HG03521 (cell line): ENCODE measurements around the gene TSHZ2.

Experiments
- ATAC-seq: cut with Tn5 transposase; IDR thresholded peaks from one replicate; pipeline ENCODE4 v1.9.1; 2021; ENCODE audit warnings: mild to moderate bottlenecking, moderate library complexity; ENCODE audit not compliant: unreplicated experiment

The TSHZ2 gene

DNA sequence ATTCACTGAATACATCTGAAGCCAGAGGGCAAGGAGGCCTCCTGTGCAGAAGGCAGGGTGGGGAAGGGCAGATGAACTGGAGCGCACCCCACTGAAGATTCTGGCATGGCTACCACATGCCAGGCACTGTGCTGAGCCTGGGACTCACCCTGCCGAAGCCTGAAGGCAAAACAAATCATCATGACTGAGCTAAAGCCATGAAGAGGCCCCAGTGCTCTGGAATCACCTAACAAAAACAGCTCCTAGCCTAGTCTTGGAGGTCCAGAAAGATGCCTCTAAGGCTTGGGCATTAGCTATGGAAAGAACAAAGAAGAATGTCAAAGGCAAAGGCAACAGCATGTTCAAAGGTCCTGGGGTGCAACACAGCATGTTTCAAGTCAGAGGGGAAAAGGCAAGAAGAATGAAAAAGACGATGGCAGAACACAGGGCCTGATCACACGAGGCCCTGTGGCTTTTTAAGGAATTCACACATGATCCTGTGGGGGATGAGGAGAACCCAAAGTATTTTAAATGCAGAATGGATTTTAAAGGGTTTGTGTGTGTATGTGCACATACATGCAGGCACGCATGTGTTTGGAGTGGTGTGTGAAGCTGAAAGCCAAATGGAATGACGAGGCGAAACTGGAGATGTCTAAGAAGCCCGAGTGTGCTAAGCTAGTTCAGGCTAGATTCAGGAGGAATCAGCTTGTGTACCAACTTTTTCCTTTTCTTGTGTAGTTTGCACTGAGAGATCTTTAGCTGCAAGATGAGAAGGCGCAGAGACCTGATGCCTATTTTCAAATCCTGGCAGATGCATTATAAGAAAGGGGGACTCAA lies 360.1 kb downstream of the TSHZ2 start:
- ATAC-seq, result no peak

- no peak for ATAC-seq
Measured at GRCh38 chr20:53334861-53335260, 362.7 kb downstream of the TSHZ2 start.

DNA sequence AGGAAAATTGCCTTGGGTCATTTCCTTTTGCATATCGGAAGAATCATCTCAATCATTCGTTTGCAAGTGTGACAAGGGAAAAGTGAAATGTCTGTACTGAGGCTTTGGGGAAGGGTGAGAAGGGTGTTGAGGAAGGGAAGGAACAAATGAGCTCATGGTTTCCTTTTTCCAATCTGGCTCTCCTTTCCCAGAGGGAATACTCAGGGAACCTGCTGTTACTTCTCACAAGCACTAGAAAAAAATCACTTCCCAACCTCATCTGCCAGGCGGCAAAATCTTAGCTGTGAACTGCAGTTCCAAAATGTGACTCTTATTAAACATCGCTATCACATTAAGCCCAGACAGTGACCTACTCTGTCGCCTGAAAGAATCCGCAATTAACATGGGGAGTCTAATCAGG lies 363.4 kb downstream of the TSHZ2 start:
- ATAC-seq, result no peak

- no peak for ATAC-seq
Measured at GRCh38 chr20:53336892-53337291, 364.7 kb downstream of the TSHZ2 start.

GRCh38 chr20:53337390-53338101 lies 365.4 kb downstream of the TSHZ2 start:
- no peak for ATAC-seq

GRCh38 chr20:53338716-53339115 lies 366.6 kb downstream of the TSHZ2 start:
- no peak for ATAC-seq

- ATAC-seq, result no peak
Measured at GRCh38 chr20:53342429-53342828, 370.3 kb downstream of the TSHZ2 start.

DNA sequence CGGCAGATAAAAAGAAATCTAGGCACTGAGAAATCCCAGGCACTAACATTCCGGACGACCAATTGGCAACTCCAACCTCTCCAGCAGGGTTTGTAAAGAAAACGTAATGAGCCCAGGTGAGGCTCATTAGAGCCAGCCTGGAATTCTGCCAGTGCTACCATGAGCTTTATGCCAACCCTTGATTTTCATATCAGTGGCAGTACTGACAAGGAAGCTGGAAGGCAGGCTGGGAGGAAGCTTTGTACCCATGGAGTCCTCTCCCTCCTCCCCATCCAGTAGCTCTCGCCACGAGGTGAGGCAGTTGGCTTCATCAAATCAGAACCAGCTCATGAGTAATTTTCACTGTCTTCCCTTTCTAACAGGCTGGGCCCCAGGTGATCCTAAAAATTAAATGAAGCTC lies 371.3 kb downstream of the TSHZ2 start:
- ATAC-seq, result no peak

GRCh38 chr20:53344891-53345290 lies 372.7 kb downstream of the TSHZ2 start:
- no peak for ATAC-seq

DNA sequence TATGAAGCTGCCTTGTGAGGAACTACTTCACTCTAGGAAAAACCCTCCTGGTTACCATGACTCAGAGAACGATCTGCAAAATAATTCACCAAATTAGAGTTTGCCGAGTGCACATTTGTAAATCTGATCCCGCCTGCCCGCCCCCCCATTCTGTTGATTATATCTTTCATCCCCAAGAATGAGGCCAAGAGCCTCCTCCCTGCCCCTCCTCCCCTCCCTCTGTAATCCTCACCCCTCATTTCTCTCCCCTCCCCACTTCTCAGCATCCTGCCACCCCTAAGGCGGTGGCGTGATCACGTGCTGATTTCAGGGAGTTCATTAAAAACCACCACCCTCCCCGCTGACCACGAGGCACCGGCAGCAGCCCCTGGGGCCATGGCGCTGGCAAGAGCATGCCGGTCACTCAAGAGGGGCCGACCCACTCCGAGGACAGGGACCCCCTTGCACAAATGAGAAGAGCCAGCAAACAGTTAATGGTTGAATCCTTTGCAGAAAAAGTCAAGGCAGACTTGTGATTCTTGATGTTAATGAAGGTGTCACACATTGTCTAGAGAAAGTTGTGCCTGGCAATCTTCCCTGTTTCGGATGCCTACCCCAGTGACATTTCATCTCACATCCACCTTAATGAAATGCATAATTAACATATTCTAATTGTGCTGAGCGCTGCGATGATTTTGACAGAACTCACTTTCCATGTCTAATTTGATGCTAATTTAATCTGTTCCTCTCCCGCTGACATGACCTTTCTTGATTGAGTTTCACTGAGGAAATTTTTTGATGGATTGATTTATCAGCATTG lies 373.6 kb downstream of the TSHZ2 start:
- ATAC-seq, result no peak

- no peak for ATAC-seq
Measured at GRCh38 chr20:53346335-53346648, 374.1 kb downstream of the TSHZ2 start.

GRCh38 chr20:53349730-53350129 lies 377.6 kb downstream of the TSHZ2 start:
- ATAC-seq, result no peak

DNA sequence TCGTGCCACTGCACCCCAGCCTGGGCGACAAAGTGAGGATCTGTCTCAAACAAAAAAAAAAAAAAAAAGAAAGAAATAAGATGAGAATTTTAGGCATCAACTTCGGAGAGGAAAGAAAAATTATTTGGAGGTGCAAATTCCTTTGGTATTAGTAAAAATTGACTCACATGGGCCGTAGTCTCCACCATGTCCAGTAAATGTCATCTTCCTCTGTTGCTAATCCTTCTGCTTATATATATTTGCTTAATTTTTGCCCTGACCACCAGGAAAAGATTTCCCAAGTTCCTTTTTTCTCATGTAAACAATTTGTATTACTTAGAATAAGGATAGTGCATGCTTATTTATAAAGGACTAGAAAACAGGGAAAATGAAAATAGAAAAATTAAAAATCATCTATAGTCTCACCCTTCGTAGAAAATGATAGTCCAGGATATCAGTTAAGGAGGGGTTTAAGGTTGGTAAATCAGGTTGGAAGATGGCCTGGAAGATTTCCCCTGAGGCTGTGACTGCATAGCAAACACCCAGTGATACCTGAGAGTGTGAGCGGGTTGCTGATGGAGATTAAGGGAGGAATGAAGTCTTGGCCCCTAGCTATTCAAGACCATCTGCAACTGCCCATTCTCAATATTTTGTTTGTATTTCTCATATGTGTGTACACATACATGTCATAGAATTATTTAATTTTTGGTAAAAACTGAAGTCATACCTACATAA lies 380.7 kb downstream of the TSHZ2 start:
- no peak for ATAC-seq

DNA sequence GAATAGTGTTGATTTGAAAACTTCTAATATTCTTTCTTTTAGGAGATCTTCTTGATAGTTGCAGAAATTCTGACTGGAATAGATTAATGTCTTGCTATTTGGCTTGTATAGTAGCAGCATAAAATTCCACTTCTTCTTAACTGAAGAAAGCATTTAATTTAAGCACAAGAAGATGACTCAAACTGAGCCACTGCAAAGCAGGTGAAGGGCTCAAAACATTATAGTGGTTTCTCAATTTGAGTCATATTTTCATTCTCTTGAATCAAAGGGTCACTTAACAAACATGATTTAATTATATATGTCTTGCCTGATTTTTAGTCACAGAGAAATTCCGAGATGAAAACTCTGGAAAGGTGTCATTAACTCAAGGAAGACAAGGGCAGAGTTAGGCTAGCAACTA lies 382.2 kb downstream of the TSHZ2 start:
- ATAC-seq, result no peak

GRCh38 chr20:53355790-53356189 lies 383.6 kb downstream of the TSHZ2 start:
- ATAC-seq, result no peak

GRCh38 chr20:53359425-53359824 lies 387.3 kb downstream of the TSHZ2 start:
- no peak for ATAC-seq

- no peak for ATAC-seq
Measured at GRCh38 chr20:53360852-53361251, 388.7 kb downstream of the TSHZ2 start.

DNA sequence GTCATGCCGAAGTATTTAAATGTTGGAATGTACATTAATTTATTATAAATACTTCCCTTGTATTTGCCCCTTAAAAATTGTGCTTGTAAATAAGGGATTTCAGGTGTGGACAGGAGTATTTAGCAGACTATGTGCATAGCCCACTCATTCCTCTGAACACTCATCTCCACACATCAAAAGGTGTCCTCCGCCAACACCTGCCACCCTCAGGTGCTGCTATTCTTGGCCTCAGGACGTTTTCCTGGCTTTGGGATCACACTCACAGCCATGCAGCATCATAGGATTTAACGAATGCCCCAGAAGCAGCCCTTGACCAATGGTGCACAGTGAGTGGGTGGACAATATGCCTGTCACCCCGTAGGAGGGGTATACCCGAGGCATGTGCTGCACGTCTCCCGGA lies 390.6 kb downstream of the TSHZ2 start:
- no peak for ATAC-seq

- no peak for ATAC-seq
Measured at GRCh38 chr20:53364646-53365045, 392.5 kb downstream of the TSHZ2 start.

- no peak for ATAC-seq
Measured at GRCh38 chr20:53365076-53365475, 392.9 kb downstream of the TSHZ2 start.

DNA sequence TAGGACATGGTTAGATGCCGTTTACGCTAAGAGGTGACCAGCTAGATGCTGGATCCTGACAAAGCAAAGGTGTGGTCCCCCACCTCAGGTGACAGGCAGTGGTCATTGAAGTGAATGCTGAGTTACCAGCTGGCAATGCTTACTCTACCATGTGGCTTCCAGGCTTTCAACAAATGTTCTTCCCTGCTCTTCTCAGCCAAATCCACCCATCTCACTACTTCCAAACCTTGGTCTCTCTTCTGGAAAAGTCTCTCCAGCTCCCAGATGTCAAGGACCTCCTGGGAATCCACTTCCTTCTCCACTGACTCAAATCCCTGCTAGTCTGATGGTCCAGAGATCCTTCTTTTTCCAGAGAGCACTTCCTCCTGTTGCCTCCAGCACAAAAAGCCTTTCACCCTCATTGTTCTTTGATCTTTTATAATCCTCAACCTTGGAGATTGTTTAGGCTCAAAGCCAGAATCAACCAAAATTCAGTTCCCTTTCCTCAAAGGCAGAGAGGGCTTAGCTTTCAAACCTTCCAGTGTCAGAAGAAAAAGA lies 393.4 kb downstream of the TSHZ2 start:
- no peak for ATAC-seq
